KMS-11 (cell line): Measurements from ENCODE around the gene AGAP2.

Source experiments
- H2AFZ ChIP-seq: fragments of 200-600 bp; sonication (generic); 2 replicates; pipeline ENCODE4 v1.6.1; 2016; ENCODE audit warnings: antibody characterized with exemption, mixed run types, low read depth
- H3K27ac ChIP-seq: fragments of 200-600 bp; sonication (generic); 2 replicates; pipeline ENCODE4 v1.6.1; 2016; ENCODE audit warnings: mild to moderate bottlenecking, mixed run types
- H3K27me3 ChIP-seq: fragments of 200-600 bp; sonication (generic); 2 replicates; pipeline ENCODE4 v1.6.1; 2017; ENCODE audit warnings: mild to moderate bottlenecking, low read depth, mixed run types, moderate library complexity; ENCODE audit not compliant: insufficient read depth
- H3K36me3 ChIP-seq: fragments of 200-600 bp; sonication (generic); 2 replicates; pipeline ENCODE4 v1.6.1; 2017; ENCODE audit warnings: mild to moderate bottlenecking, mixed run types; ENCODE audit not compliant: insufficient read depth
- H3K4me1 ChIP-seq: fragments of 200-600 bp; sonication (generic); 2 replicates; pipeline ENCODE4 v1.6.1; 2016; ENCODE audit warnings: mild to moderate bottlenecking, low read depth, mixed run types; ENCODE audit not compliant: poor library complexity, severe bottlenecking
- H3K4me2 ChIP-seq: fragments of 200-600 bp; sonication (generic); 2 replicates; pipeline ENCODE4 v1.7.0; 2016; ENCODE audit warnings: mild to moderate bottlenecking, mixed run types
- H3K4me3 ChIP-seq: fragments of 200-600 bp; sonication (generic); IDR thresholded peaks from 2 replicates; pipeline ENCODE4 v1.6.1; 2017; ENCODE audit warnings: low read depth, low read length, mixed read lengths; ENCODE audit not compliant: insufficient read depth
- H3K79me2 ChIP-seq: fragments of 200-600 bp; sonication (generic); 2 replicates; pipeline ENCODE4 v1.6.1; 2016; ENCODE audit warnings: low read depth, mixed run types; ENCODE audit not compliant: insufficient read depth
- H3K9ac ChIP-seq: fragments of 200-600 bp; sonication (generic); 2 replicates; pipeline ENCODE4 v1.6.1; 2016; ENCODE audit warnings: mild to moderate bottlenecking, mixed run types
- H4K20me1 ChIP-seq: fragments of 200-600 bp; sonication (generic); 2 replicates; pipeline ENCODE4 v1.6.1; 2016; ENCODE audit warnings: mild to moderate bottlenecking, mixed run types; ENCODE audit not compliant: insufficient read depth
- CTCF ChIP-seq: fragments of 200-600 bp; sonication (generic); conservative IDR thresholded peaks from 2 replicates; pipeline ENCODE4 v1.6.1; 2017; ENCODE audit warnings: low read depth, mild to moderate bottlenecking, antibody characterized with exemption, low read length, moderate library complexity, mixed read lengths

The AGAP2 gene

GRCh38 chr12:57757771-57758170 is 19.2 kb upstream of the AGAP2 start:
- no peak overlapping the region for H3K4me3 ChIP-seq
- no peaks in the 10 kb centered on the region for H4K20me1 ChIP-seq
- H3K4me2 ChIP-seq: no peak overlapping the region
- TF ChIP-seq CTCF: no peak
- no peak overlapping the region for H2AFZ ChIP-seq
- no peak overlapping the region for H3K27ac ChIP-seq
- no peak overlapping the region for H3K9ac ChIP-seq
- peaks cover 29% of the 10 kb centered on the region for H3K4me1 ChIP-seq
- no peaks in the 10 kb centered on the region for H3K27me3 ChIP-seq
- H3K36me3 ChIP-seq: no peaks in the 10 kb centered on the region
- peaks cover 2% of the 10 kb centered on the region; the same call in 1 of the 2 replicates for H3K79me2 ChIP-seq

DNA sequence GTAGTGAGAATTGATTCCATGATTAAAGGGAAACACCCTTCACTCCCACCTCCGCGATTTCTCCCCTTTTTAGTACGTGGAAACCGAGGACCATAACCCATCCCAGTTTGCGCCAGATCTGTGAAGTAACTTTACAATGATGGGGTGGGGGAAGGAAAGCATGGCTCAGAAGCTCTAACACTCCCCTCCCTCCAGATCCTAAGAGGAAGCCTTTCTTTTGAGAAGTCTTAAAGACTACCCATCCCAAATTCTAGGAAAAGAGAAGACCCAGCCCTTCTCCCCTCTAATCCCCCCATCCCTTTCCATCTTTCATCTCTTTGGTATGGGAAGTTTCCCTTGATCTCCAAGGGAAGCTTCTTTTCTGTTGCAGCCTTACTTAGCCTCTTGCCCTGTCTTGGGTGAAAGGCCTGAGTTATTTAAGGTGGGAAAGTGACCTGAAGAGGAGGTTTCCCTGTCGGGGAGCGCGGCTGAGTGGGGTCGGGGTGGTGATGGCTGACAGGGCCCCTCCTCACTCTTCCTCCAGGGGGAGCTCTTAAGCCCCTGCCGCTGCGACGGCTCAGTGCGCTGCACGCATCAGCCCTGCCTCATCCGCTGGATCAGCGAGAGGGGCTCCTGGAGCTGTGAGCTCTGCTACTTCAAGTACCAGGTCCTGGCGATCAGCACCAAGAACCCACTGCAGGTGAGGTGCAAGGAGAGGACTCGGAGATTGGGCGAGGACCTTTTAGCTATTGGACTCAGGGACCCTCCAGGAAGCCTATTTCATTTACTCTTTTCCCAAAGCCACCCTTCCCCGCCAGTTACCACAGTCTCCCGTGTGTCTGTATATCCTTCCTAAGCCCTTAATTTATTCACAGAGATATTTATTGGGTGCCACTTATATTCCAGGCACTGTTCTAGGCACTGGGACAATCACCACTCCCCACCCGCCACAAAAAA is 18.1 kb upstream of the AGAP2 start:
- no peak overlapping the region for H3K27ac ChIP-seq
- H3K4me2 ChIP-seq: peak overlapping the region; percentile 93
- H3K4me1 ChIP-seq: peaks cover 31% of the 10 kb centered on the region
- peak; percentile 67 for TF ChIP-seq CTCF
- no peaks in the 10 kb centered on the region for H4K20me1 ChIP-seq
- H3K4me3 ChIP-seq: peak overlapping the region; percentile 43
- H2AFZ ChIP-seq: no peak overlapping the region
- H3K79me2 ChIP-seq: peaks cover 10% of the 10 kb centered on the region
- no peaks in the 10 kb centered on the region for H3K27me3 ChIP-seq
- no peak overlapping the region for H3K9ac ChIP-seq
- no peaks in the 10 kb centered on the region for H3K36me3 ChIP-seq

- no peaks in the 10 kb centered on the region for H4K20me1 ChIP-seq
- peak overlapping the region; percentile 43 for H3K4me3 ChIP-seq
- no peak overlapping the region for H3K27ac ChIP-seq
- H2AFZ ChIP-seq: peak overlapping the region; percentile 21; the same call in 1 of the 2 replicates
- H3K4me2 ChIP-seq: peak overlapping the region; percentile 93
- H3K27me3 ChIP-seq: no peaks in the 10 kb centered on the region
- H3K79me2 ChIP-seq: peaks cover 19% of the 10 kb centered on the region
- H3K4me1 ChIP-seq: peaks cover 36% of the 10 kb centered on the region
- H3K36me3 ChIP-seq: peaks cover 3% of the 10 kb centered on the region; the same call in 1 of the 2 replicates
- peak overlapping the region; percentile 8; the same call in 1 of the 2 replicates for H3K9ac ChIP-seq
- no peak for TF ChIP-seq CTCF
Measured at GRCh38 chr12:57755454-57756372, 17.2 kb upstream of the AGAP2 start.

DNA sequence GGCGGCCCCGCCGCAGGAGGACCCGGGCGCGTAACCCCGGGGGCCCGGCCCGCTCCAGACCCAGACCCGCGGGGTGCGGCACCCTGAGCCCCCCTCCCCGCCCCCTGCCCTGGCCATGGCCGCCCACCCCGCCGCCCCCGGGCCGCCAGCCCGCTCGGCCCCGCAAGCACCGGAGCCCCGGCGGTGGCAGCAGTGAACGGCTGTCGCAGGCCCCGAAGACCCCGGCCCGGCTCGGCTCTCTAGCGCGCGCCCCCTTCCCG is 16.6 kb upstream of the AGAP2 start:
- H3K4me2 ChIP-seq: no peak overlapping the region
- H3K4me1 ChIP-seq: peaks cover 42% of the 10 kb centered on the region
- no peak overlapping the region for H3K9ac ChIP-seq
- H4K20me1 ChIP-seq: no peaks in the 10 kb centered on the region
- peaks cover 9% of the 10 kb centered on the region; the same call in 1 of the 2 replicates for H3K36me3 ChIP-seq
- no peak overlapping the region for H2AFZ ChIP-seq
- no peak overlapping the region for H3K4me3 ChIP-seq
- no peak overlapping the region for H3K27ac ChIP-seq
- peaks cover 25% of the 10 kb centered on the region for H3K79me2 ChIP-seq
- no peak for TF ChIP-seq CTCF
- no peaks in the 10 kb centered on the region for H3K27me3 ChIP-seq
